Kidney (tissue), 14 donors: Measurements from ENCODE around the gene KCTD11. TPM values are rescaled to one million over a fixed set of nuclear protein-coding genes. Genes with fewer than 3 reads are reported as not detected.
A peak's percentile ranks its signal among the peaks of the same experiment; 100 is the strongest.

Source experiments
- DNase-seq, 5 donors: peaks; one replicate each; pipeline ENCODE4 v3.0.0-alpha.2; 2013 to 2020
- FAIRE-seq: peaks from 2 replicates; lab custom pipeline; 2012; peaks lifted over from hg19 to GRCh38; lab: Jason Lieb, UNC
- H3K27ac ChIP-seq, 2 donors: one replicate each; pipeline ENCODE4 v1.7.0; 2013; ENCODE audit warnings: low read depth in 2 of 2, low read length in 2 of 2, inconsistent platforms in 1 of 2
- H3K27me3 ChIP-seq: one replicate; pipeline ENCODE4 v1.7.1; 2013; ENCODE audit warnings: low read length, inconsistent platforms; ENCODE audit not compliant: control insufficient read depth, insufficient read depth
- H3K36me3 ChIP-seq, 3 donors: one replicate each; pipeline versions ENCODE4 v1.7.0 to v1.7.1; 2013; ENCODE audit warnings: low read length in 3 of 3, control low read depth in 1 of 3, inconsistent platforms in 1 of 3; ENCODE audit not compliant: insufficient read depth in 3 of 3, control insufficient read depth in 2 of 3
- H3K4me1 ChIP-seq, 3 donors: one replicate each; pipeline versions ENCODE4 v1.7.0 to v1.7.1; 2013; ENCODE audit warnings: low read length in 3 of 3, inconsistent platforms in 1 of 3, low read depth in 1 of 3; ENCODE audit not compliant: control insufficient read depth in 2 of 3, insufficient read depth in 2 of 3
- H3K4me3 ChIP-seq, 3 donors: one replicate each; pipeline versions ENCODE4 v1.7.0 to v1.8.1; 2013; ENCODE audit warnings: low read length in 3 of 3, control low read depth in 1 of 3, inconsistent platforms in 1 of 3
- H3K9ac ChIP-seq, 3 donors: one replicate each; pipeline versions ENCODE4 v1.7.0 to v1.7.1; 2013; ENCODE audit warnings: low read length in 3 of 3, control low read depth in 1 of 3, inconsistent platforms in 1 of 3
- H3K9me3 ChIP-seq, 3 donors: one replicate each; pipeline versions ENCODE4 v1.7.0 to v1.7.1; 2013; ENCODE audit warnings: low read length in 3 of 3, control low read depth in 1 of 3, inconsistent platforms in 1 of 3; ENCODE audit not compliant: control insufficient read depth in 2 of 3, insufficient read depth in 1 of 3
- CTCF ChIP-seq: IDR thresholded peaks from 3 replicates; pipeline ENCODE4 v1.5.1; 2012; ENCODE audit warnings: mild to moderate bottlenecking, moderate library complexity, borderline replicate concordance; ENCODE audit not compliant: insufficient read depth; ENCODE audit errors: extremely low read depth
- intact Hi-C: fragments of 100-400 bp; cut with DNase I; formaldehyde crosslinking; loops from one replicate; pipeline ENCODE4 v1.11.1; 2022
- polyA plus RNA-seq: library from polyadenylated mRNA; stranded (reverse); fragments of 350-450 nt; fragmentation: Illumina TruSeq; extraction: RNeasy Lipid Tissue Mini Kit (QIAGEN cat#74804); gene quantifications from one replicate; pipeline ENCODE4 v1.2.3, GENCODE V29; 2014; ENCODE audit warnings: low read depth, low replicate concordance; ENCODE audit not compliant: insufficient read depth
- total RNA-seq: library from RNA; stranded (reverse); fragmentation: NEBNext Ultra II Directional; extraction: Animal tissue kit (Norgen Biotek cat#: 25700); gene quantifications from one replicate; pipeline ENCODE4 v1.2.1, GENCODE V29; 2021
- donor health status: control.
- donor health status: control.
- donor health status: control.
- donor health status: control.
- donor health status: control.
- donor health status: DM: yes; HTN: yes; CAD: no.
- donor health status: Normal renal cell carcinoma (clear cell type).

KCTD11 gene
- total and polyA plus RNA-seq, 2 donors from 2014 or later = 7.2 to 14.4 TPM

- Histone ChIP-seq H3K9ac (peak overlapping the region in 1 of 3 donors; percentile 9), H3K9me3 (no peaks in the 10 kb centered on the region), H3K27ac (no peak overlapping the region), H3K4me3 (no peak overlapping the region), H3K36me3 (no peaks in the 10 kb centered on the region), H3K27me3 (no peaks in the 10 kb centered on the region), H3K4me1 (peaks cover 0 to 18% (median 9%) of the 10 kb centered on the region in 3 donors)
- peak; percentile 91 for TF ChIP-seq CTCF
- intact Hi-C loops = no loop called here
- no peak for FAIRE-seq
- DNase-seq = peak; percentile 75 to 91 (median 88)
Observed at GRCh38 chr17:7356072-7356549, 4.1 kb downstream of the KCTD11 start.

GRCh38 chr17:7356756-7357155 lies 4.8 kb downstream of the KCTD11 start:
- no peaks in the 10 kb centered on the region for H3K36me3 ChIP-seq
- FAIRE-seq (no peak), DNase-seq (no peak)
- no peaks in the 10 kb centered on the region for H3K27me3 ChIP-seq
- no peak overlapping the region for H3K27ac ChIP-seq
- no peak for TF ChIP-seq CTCF
- intact Hi-C loops = no loop called here
- peaks cover 0 to 17% (median 9%) of the 10 kb centered on the region in 3 donors for H3K4me1 ChIP-seq
- no peaks in the 10 kb centered on the region for H3K9me3 ChIP-seq
- H3K9ac ChIP-seq = no peak overlapping the region
- no peak overlapping the region for H3K4me3 ChIP-seq

- H3K4me1 ChIP-seq = peaks cover 0 to 16% (median 8%) of the 10 kb centered on the region in 3 donors
- H3K27me3 ChIP-seq = no peaks in the 10 kb centered on the region
- H3K9me3 ChIP-seq = no peaks in the 10 kb centered on the region
- FAIRE-seq = no peak
- TF ChIP-seq CTCF = no peak
- H3K27ac ChIP-seq = no peak overlapping the region
- no peaks in the 10 kb centered on the region for H3K36me3 ChIP-seq
- no peak overlapping the region for H3K9ac ChIP-seq
- no peak for DNase-seq
- no peak overlapping the region for H3K4me3 ChIP-seq
- intact Hi-C loops = no loop called here
Observed at GRCh38 chr17:7357381-7357780, 5.4 kb downstream of the KCTD11 start.

- DNase-seq = no peak
Observed at GRCh38 chr17:7361906-7362305, 9.9 kb downstream of the KCTD11 start.

More at GRCh38 chr17:7361906-7362305, 9.9 kb downstream of the KCTD11 start:
- Histone ChIP-seq H3K9ac (no peak overlapping the region), H3K4me3 (no peak overlapping the region), H3K27ac (no peak overlapping the region), H3K9me3 (no peaks in the 10 kb centered on the region), H3K36me3 (no peaks in the 10 kb centered on the region), H3K4me1 (no peaks in the 10 kb centered on the region), H3K27me3 (no peaks in the 10 kb centered on the region)
- no peak for TF ChIP-seq CTCF
- intact Hi-C loops = no loop called here
- no peak for FAIRE-seq
